ENCODE data around the gene LGALSL.

DNA sequence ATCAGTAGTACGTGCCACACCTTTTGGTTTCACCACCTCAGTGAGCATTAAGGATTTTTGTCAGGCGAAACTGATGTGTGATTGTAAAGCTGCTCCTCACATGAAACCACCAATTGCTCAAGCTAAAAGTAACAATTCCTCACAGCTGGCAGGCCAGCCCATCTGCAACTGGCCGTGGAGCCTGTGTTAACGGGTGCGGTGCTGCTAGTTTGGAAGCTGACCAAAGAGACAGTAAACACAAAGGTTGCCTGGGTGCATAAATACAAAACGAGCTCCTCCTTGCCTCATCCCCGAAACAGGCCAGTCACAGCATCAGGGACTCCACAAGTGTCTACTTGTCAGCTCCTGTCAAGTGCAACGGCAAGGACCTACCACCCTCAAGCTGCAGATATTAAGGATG, 32.0 kb downstream of the LGALSL start:
- TF ChIP-seq, protein P1, sequence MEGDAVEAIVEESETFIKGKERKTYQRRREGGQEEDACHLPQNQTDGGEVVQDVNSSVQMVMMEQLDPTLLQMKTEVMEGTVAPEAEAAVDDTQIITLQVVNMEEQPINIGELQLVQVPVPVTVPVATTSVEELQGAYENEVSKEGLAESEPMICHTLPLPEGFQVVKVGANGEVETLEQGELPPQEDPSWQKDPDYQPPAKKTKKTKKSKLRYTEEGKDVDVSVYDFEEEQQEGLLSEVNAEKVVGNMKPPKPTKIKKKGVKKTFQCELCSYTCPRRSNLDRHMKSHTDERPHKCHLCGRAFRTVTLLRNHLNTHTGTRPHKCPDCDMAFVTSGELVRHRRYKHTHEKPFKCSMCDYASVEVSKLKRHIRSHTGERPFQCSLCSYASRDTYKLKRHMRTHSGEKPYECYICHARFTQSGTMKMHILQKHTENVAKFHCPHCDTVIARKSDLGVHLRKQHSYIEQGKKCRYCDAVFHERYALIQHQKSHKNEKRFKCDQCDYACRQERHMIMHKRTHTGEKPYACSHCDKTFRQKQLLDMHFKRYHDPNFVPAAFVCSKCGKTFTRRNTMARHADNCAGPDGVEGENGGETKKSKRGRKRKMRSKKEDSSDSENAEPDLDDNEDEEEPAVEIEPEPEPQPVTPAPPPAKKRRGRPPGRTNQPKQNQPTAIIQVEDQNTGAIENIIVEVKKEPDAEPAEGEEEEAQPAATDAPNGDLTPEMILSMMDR (IDR thresholded peaks at IDR 0.05): no peak
- no peak for TF ChIP-seq POLR2A (IDR thresholded peaks at IDR 0.05)
